HG02885 (cell line): ENCODE data around the gene LIN37.
A peak's percentile ranks its signal among the peaks of the same experiment; 100 is the strongest.
"Not testable (repeated sequence)": the region's sequence is repeated elsewhere in the genome, so short reads cannot be mapped to it uniquely, and the experiment has no call there.

Source experiments
- ATAC-seq: cut with Tn5 transposase; IDR thresholded peaks from one replicate; pipeline ENCODE4 v1.9.1; 2021; ENCODE audit warnings: mild to moderate bottlenecking; ENCODE audit not compliant: unreplicated experiment, poor library complexity

Gene LIN37

DNA sequence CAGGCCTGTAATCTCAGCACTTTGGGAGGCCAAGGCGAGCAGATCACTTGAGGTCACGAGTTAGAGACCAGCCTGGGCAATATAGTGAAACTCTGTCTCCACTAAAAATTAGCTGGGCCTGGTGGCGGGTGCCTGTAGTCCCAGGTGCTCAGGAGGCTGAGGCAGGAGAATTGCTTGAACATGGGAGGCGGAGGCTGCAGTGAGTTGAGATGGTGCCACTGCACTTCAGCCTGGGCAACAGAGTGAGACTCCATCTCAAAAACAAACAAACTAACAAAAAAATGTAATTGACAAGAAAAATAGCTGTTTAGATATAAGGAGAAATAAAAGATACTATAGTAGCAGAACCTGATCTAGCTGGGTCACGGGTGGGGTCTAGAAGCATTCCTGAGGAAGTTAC is 24.0 kb downstream of the LIN37 start:
- not testable (repeated sequence) for ATAC-seq

DNA sequence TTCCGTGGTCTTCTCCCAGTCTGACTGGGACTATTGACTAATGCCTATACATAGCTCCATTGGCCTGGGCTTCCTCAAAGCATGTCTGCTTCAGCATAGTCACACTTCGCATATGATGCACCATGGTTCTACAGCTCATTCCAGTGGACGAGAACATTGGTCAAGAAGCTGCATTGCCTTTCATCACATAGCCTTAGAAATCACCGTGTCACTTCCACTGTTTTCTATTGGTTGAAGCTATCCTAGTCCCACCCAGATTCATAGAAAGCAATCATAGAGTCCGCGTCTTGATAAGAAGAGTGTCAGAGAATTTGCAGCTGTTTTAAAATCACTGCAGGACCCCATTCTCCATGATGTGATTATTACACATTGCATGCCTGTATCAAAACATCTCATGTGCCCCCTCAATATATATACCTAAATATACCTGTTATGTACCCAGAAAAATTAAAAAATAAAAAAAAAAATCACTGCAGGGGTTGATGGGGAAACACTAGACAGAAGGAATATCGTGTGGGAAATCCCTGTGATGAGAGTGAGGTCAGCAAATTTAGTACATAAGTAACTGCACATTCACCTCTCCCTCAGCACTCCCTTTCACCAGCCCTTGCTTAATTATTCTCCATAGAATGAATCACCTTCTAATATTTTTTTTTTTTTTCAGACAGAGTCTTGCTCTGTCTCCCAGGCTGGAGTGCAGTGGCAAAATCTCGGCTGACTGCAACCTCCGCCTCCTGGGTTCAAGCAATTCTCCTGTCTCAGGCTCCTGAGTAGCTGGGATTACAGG is 24.8 kb downstream of the LIN37 start:
- ATAC-seq, result no peak

DNA sequence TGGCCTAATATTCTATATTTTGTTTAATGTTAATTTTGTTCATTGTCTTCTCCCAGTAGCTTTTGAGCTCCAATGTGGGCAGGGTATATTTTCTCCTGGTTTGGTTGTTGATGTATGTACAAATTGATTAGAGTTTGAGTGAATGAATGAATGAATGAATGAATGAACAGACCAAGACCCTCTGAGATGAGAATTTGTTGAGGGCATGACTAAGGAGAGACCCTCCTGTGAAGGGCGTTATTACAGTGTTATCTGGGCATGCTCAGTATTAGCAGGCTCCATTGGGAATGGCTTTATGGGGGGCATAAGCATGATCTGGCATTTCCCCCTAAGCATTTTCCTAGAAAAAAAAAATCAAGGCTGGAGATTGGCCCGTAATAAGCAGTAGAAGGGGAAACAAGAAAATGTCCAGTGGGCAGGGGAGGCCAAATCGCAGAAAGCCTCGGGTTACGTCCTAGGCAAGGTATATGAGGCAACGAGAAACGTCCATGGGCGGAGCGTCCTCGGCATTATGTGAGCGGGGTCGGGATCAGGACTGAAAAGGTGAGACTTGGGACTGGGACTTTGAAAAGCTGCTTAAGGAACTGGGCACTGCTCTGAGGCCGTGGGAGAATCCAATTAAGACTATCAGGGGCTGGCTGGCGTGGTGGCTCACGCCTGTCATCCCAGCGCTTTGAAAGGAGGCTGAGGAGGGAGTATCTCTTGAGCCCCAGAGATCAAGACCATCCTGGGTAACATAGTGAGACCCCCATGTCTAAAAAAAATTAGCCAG is 26.1 kb downstream of the LIN37 start:
- ATAC-seq, result no peak

DNA sequence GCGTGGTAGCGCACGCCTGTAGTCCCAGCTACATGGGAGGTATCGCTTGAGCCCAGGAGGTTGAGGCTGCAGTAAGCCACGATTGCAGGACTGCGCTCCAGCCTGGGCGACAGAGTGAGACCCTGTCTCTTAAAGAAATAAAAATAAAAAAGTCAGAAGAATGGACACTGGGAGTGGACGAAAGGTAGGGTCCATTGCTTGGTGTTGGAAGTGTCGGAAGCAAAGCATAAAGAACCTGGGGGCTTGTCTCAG is 26.6 kb downstream of the LIN37 start:
- no peak for ATAC-seq

DNA sequence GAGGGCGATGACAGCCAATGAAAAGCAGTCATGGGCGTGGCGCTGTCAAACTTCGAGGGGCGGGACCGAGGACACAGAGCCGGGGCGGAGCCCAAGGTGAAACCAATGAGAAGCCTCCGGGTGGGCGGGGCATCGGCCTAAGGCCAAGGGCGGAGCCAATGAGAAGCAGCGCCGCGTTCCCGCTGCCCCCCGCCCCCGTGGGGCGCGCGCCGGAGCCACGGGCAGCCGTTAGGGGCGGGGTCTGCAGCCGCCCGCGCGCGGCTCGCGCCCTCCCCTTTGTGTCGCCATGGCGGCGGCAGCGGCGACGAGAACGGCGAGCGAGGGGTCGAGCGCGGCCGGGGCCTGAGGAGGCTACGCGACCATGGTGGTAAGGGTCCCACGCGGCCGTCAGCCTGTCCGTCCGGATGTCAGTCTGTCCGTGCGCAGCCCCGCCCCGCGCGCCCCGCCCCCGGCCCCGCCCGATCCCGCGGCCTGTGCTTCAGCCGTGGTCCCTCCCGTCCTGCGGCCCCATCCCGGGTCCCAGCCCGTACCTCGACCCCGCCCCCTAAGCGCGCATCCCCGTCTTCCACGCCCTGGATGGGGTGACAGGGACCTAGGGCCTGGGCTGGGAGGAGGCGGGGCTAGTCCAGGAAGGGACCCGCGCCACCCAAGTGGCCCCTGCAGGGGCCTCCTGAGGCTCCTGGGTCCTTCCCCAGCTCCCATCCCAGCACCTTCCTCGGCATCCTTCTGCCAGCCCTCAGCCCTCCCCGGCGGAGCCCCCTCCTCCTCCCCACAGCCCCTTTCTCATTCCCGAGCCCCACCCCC is 27.1 kb downstream of the LIN37 start, which contains the start of gene ARHGAP33:
Gene ARHGAP33 (plus strand): TSS at position 267 of the 804 bp plus-strand sequence. CDS start 95 bp downstream, at position 362.
- ATAC-seq, result peak; percentile 94

DNA sequence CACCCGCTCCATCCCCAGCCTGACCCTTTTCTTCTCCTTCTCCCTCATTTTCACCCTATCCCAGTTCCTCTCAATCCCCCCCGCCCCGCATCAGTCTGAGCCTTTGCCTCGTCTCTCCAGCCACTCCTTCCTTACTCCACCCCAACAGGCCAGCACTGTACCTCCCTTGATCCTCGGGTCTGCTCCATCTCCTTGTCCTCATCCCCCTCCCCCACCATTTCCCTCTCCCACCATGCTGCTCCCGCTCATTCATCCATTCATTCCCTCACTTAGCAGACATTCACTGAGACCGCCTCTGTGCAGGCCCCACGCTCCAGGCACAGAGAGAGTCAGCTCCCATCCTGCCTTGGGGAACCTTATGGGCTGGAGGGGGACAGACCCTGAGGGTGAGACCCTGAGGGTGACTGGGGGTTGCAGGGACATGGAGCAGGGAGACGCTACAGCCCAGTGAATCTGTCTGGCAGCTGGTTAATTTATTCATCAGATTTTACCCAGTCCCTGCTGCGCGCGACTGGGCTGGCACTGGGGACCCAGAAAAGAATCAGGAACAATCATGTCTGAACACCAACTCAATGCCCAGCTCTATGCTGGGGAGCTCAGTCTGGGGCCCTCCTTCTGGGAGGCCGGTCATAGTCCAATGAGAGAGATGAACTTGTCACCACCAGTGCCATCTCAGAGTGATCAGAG is 27.9 kb downstream of the LIN37 start:
- ATAC-seq, result no peak

DNA sequence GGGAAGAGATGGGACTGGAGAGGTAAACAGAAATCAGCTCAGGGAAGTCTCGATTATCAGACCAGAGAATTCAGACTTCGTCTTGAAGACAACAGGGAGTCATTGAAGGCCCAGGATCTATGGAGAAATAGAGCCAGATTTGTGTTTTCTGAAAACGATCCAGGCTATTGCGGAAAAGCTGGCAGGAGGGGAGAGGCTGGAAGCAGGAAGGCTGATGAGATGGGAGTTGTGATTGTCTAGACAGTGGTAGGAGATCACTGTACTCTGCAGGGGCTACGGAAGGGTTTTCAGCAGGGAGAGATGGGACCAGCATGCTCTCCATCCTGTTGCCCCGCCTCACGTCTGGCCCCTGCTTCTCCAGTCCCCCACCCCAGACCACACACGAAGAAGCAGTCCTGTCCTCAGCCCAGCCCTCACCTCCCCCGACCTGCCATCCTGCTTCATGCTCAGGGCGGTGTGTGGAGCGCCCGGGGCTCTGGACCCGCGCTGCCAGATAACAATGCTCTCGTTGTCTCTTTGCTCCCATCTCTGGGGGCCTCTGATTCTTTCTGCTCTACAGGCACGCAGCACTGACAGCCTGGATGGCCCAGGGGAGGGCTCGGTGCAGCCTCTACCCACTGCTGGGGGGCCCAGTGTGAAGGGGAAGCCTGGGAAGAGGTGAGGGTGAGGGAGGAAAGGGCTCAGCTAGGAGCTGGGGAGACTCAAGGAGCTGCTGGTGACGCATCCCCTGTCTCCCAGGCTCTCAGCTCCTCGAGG is 28.9 kb downstream of the LIN37 start:
- no peak for ATAC-seq

DNA sequence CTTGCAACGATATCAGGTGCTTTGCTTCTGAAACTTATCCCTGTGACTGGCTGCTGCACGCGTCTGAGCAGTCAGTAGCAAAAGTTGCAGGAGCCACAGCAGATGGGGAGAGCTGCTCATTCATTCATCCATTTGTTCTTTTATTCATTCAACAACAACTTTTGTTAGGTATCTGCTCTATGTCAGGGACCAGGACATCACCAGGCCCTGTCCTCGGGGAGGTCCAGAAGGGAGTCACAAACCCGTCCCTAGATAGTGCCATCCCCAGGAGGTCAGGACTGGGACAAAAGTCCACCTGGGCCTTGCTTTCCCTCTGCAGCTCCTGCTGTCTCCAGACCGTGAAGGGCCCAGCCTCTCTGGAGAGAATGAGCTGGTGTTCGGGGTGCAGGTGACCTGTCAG is 29.6 kb downstream of the LIN37 start:
- no peak for ATAC-seq

DNA sequence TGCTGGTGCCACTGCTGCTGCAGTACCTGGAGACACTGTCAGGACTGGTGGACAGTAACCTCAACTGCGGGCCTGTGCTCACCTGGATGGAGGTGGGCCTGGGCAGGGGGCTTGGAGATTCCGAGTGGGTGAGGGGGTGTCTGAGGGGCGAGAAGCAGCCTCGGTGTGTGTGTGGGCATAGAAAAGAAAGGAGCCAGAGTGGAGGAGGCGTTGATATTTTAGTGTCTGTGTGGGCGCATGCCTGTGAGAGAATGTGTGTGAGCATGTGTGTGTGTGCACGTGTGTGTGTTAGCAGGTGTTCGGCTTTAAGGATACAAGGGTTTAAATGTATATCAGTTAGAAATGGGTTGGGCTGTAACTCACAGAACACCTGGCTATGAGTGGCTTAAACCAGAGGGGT is 30.7 kb downstream of the LIN37 start:
- no peak for ATAC-seq

DNA sequence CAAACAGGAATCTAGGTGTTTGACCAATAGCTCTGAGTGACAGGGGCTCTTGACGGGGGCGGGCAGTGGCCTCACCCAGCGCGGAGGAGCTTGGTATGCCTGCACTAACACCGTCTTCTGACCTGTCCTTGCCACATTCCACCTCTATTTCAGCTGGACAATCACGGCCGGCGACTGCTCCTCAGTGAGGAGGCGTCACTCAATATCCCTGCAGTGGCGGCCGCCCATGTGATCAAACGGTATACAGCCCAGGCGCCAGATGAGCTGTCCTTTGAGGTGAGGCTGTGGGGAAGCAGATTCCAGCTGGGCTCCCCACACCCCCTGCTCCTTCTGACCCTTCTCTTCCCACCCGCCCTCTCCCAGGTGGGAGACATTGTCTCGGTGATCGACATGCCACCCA is 31.7 kb downstream of the LIN37 start:
- ATAC-seq, result no peak

DNA sequence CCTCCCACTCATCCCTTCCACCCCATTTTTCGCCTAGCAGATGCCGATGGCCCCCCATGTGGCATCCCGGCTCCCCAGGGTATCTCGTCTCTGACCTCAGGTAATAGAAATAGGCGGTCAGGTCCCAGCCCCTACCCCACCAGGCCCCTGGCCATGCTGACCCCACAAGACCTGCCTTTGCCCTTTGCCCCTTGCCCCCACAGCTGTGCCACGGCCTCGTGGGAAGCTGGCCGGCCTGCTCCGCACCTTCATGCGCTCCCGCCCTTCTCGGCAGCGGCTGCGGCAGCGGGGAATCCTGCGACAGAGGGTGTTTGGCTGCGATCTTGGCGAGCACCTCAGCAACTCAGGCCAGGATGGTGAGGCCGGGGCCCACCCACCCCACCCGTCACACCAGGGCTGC is 32.3 kb downstream of the LIN37 start:
- ATAC-seq, result no peak

DNA sequence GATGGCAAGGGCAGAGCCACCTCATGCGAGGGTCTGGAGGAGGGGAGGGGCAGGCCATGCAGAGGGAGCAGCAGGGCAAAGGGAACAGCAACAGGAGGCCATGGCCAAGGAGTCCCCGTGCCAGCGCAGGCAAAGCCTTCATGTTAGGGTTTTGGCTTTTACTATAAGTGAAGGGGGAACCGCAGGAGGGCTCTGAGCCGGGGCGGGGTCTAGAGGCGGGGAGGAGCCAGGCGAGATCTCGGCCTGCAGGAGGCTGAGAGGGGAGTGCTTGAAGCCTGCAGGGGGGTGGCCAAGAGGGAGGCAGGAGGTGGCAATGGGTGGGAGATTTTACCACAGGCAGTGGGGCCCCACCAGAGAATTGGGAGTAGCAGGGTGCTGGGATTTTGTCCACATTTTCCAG is 33.3 kb downstream of the LIN37 start:
- ATAC-seq, result no peak

DNA sequence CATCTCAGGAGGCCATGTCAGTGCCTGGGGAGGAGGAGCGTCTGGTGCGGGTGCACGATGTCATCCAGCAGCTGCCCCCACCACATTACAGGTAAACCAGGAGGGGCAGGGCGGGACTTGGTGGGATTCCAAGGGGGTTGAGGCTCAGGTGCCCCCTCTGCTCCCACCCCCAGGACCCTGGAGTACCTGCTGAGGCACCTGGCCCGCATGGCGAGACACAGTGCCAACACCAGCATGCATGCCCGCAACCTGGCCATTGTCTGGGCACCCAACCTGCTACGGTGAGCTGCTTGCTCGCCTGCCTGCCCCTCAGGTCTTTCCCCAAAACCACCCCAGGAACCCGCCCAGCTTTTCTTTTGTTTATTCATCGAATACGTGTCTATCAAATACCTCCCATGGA is 34.2 kb downstream of the LIN37 start:
- ATAC-seq, result no peak

DNA sequence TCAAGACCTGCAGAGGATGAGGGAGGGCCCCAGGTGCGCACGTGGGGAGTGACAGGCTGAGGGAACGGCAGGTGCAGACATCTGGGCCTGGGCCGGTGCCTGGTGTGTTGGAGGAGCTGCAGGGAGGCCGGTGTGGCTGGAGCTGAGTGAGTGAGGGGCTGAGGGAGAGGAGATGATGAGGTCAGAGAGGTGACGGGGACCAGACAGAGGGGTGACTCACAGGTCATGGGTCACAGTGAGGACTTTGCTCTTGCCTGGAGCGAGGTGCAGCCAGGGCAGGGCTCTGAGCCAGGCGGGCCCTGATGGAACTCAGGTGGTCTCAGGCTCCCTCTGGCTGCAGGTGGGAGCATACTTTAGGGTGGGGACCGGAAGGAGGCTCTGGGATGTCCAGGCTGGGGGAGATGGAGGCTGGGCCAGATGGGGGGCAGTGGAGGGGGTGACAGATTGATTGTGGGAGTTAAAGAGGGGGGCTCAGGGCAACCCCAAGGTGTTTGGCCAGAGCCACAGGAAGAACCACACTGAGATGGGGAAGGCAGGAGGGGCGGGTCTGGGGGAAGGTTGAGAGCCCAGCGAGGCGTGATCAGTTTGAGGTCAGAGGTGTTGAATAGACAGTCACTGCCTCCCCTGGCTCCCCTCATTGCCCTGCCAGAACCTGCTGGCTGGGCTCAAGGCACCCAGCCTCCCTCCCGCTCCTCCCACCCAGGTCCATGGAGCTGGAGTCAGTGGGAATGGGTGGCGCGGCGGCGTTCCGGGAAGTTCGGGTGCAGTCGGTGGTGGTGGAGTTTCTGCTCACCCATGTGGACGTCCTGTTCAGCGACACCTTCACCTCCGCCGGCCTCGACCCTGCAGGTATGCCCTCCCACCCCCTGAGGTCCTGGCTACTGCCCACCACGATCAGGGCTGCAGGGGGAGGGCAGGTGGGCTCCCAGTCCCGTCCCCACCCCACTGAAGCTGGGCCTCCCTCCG is 35.4 kb downstream of the LIN37 start:
- no peak for ATAC-seq

DNA sequence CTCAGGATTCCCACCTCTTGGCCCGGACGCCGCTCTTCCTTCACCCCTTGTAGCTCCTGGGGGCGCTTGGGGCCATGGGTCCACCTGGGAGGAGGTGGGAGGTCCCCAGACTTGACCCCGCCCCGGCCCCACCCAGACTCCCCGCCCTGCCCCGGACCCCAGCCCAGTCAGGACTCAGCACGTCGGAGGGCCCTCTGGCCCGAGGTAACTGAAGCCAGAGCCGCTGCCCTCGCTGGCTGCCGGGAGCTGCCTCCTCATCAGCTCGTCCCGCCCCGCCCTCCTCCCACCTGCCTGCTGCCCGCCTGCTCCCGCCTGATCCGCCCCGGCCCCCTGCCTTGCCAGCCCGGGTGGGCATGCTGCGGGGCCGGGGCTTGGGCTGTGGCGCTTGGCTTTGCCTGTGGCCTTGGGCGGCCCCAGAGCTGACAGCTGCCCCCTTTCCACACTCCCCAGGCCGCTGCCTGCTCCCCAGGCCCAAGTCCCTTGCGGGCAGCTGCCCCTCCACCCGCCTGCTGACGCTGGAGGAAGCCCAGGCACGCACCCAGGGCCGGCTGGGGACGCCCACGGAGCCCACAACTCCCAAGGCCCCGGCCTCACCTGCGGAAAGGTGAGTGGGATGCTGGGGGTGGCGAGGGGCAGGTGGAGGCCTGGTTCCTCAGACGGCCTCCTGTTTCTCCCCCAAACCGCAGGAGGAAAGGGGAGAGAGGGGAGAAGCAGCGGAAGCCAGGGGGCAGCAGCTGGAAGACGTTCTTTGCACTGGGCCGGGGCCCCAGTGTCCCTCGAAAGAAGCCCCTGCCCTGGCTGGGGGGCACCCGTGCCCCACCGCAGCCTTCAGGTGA is 36.3 kb downstream of the LIN37 start:
- no peak for ATAC-seq

DNA sequence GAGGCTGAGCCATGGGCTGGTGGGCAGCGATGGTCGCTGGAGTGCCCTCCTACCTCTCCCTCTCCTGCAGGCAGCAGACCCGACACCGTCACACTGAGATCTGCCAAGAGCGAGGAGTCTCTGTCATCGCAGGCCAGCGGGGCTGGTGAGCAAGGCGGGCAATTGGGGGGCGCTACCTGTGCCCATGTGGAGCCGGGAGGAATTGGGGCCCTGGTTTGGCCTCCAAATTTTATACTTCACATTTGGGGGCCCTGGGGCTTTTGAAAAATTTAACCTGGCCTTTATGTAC is 36.9 kb downstream of the LIN37 start:
- no peak for ATAC-seq

DNA sequence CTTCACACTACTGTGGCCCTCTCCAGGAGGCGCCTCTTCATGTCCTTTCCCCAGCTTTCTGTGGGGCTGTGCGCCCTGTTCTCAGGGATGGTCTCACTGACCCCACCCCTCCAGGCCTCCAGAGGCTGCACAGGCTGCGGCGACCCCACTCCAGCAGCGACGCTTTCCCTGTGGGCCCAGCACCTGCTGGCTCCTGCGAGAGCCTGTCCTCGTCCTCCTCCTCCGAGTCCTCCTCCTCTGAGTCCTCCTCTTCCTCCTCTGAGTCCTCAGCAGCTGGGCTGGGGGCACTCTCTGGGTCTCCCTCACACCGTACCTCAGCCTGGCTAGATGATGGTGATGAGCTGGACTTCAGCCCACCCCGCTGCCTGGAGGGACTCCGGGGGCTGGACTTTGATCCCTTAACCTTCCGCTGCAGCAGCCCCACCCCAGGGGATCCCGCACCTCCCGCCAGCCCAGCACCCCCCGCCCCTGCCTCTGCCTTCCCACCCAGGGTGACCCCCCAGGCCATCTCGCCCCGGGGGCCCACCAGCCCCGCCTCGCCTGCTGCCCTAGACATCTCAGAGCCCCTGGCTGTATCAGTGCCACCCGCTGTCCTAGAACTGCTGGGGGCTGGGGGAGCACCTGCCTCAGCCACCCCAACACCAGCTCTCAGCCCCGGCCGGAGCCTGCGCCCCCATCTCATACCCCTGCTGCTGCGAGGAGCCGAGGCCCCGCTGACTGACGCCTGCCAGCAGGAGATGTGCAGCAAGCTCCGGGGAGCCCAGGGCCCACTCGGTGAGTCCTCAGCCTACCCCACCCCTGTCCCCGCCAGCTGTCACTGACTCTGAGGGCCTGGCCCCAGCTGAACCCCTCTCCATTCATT is 38.2 kb downstream of the LIN37 start:
- no peak for ATAC-seq
